Suprapubic skin (tissue), 4 donors: ENCODE results near the gene CPT1B.

Experiments
- EP300 ChIP-seq: sonication (generic); formaldehyde crosslinking; IDR thresholded peaks from one replicate; pipeline ENCODE4 v1.6.1; 2017; ENCODE audit warnings: antibody characterized with exemption
- POLR2A ChIP-seq, 2 donors: fragments of 450-650 bp; IDR thresholded peaks; one replicate each; pipeline ENCODE4 v1.6.1; 2017; ENCODE audit warnings: antibody characterized with exemption in 2 of 2, mild to moderate bottlenecking in 2 of 2, moderate library complexity in 2 of 2
- POLR2AphosphoS5 ChIP-seq, 3 donors: sonication (generic); formaldehyde crosslinking; IDR thresholded peaks; one replicate each; pipeline ENCODE4 v1.6.1; 2017; ENCODE audit warnings: antibody characterized with exemption in 3 of 3
- TF ChIP-seq, protein P1 (sequence below), 2 donors: fragments of 200-600 bp in 1 of 2; fragments of 450-650 bp in 1 of 2; sonication (generic) in 1 of 2; IDR thresholded peaks; one replicate each; pipeline ENCODE4 v1.5.1; 2016 to 2019; ENCODE audit warnings: antibody characterized with exemption in 2 of 2, mild to moderate bottlenecking in 1 of 2, moderate library complexity in 1 of 2

DNA sequence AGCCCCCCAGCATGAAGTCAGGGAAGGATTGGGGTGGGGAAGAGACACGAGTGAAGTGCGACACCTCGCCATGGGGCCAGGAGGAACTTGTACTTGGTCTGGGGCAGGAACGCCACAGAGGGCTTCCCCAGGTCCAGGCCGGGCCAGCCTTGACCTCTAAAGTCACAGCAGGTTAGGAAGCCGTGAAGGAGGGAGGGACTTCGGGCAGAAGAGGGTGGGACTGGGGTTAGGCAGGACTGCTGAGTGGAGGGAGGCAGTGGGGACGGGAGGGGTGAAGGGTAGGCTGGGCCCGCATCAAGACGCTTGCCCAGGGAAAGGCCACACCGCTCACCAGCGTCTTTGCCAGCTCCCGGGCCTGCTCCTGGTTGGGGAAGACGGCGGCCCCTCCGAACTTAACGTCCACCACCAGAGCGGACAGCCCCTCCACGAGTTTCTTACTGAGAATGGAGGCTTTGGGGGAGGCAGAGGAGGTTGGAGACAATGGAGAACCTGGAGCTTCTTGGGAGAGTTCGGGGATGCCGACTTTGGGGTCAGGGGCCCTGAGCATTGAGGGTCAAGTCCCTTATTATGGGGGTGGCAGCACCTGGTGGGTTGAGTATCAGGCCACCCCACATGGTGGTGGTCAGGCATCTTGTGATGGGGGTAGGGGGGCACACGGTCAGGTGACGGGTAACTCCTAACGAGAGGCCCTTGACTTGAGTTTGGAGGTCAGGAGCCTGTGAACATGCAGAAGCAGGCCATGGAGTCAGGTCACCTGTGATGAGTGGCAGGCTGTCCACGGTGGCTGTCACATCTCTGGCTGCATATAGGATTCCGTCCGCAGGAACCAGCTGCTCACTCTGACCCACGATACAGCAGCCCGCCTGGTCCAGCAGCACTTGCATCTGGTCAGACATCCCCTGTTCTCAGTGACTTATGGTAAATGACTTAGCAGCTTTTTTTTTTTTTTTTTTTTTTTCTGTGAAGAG, 51.1 kb downstream of the CPT1B start:
- TF ChIP-seq, protein P1, sequence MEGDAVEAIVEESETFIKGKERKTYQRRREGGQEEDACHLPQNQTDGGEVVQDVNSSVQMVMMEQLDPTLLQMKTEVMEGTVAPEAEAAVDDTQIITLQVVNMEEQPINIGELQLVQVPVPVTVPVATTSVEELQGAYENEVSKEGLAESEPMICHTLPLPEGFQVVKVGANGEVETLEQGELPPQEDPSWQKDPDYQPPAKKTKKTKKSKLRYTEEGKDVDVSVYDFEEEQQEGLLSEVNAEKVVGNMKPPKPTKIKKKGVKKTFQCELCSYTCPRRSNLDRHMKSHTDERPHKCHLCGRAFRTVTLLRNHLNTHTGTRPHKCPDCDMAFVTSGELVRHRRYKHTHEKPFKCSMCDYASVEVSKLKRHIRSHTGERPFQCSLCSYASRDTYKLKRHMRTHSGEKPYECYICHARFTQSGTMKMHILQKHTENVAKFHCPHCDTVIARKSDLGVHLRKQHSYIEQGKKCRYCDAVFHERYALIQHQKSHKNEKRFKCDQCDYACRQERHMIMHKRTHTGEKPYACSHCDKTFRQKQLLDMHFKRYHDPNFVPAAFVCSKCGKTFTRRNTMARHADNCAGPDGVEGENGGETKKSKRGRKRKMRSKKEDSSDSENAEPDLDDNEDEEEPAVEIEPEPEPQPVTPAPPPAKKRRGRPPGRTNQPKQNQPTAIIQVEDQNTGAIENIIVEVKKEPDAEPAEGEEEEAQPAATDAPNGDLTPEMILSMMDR (IDR thresholded peaks at IDR 0.05), result no peak
- no peak for TF ChIP-seq POLR2A (IDR thresholded peaks at IDR 0.05)
- no peak for TF ChIP-seq EP300
- TF ChIP-seq POLR2AphosphoS5 (IDR thresholded peaks at IDR 0.05), result no peak
